WTC11 (cell line): ENCODE results near the gene LGALS3. TPM values are rescaled to one million over a fixed set of nuclear protein-coding genes. Genes with fewer than 3 reads are reported as not detected.

ENCODE experiments used
- ATAC-seq: fragments of 200-7000 bp; cut with Tn5 transposase; 2 replicates; pipeline ENCODE4 v1.10.0; 2021; ENCODE audit warnings: mild to moderate bottlenecking, moderate library complexity
- CTCF ChIA-PET: fragments of 300-600 bp; sonication (Branson Sonifier 250); formaldehyde crosslinking; loops from one replicate; lab custom pipeline; 2021; ENCODE audit warnings: antibody characterized with exemption; lab: Charles Lee
- POLR2A ChIA-PET: fragments of 350-600 bp; sonication (Branson Sonifier 250); formaldehyde crosslinking; loops from one replicate; lab custom pipeline; 2021; ENCODE audit warnings: antibody characterized with exemption; lab: Charles Lee
- DNase-seq: peaks from one replicate; pipeline ENCODE4 v3.0.0; 2021; ENCODE audit warnings: low spot score
- H3K27ac Mint-ChIP-seq: 2 replicates; pipeline ENCODE4 v1.8.0; 2021; ENCODE audit warnings: mixed read lengths
- H3K27me3 Mint-ChIP-seq: 2 replicates; pipeline ENCODE4 v1.8.0; 2021; ENCODE audit warnings: low read depth, mild to moderate bottlenecking, moderate library complexity, mixed read lengths
- H3K36me3 Mint-ChIP-seq: 2 replicates; pipeline ENCODE4 v1.8.0; 2021; ENCODE audit warnings: mixed read lengths
- H3K4me1 Mint-ChIP-seq: 2 replicates; pipeline ENCODE4 v1.8.0; 2022; ENCODE audit warnings: mixed read lengths
- H3K4me3 Mint-ChIP-seq: 2 replicates; pipeline ENCODE4 v1.8.0; 2021; ENCODE audit warnings: mild to moderate bottlenecking, moderate library complexity, mixed read lengths
- H3K9me3 Mint-ChIP-seq: 2 replicates; pipeline ENCODE4 v1.8.0; 2021; ENCODE audit warnings: mixed read lengths
- CREM ChIP-seq: sonication (generic); formaldehyde crosslinking; IDR thresholded peaks from 2 replicates; pipeline ENCODE4 v1.8.1; 2022; ENCODE audit warnings: mild to moderate bottlenecking, missing genetic modification reagents, moderate library complexity
- ESRRA ChIP-seq: sonication (generic); formaldehyde crosslinking; IDR thresholded peaks from 2 replicates; pipeline ENCODE4 v1.8.1; 2022; ENCODE audit warnings: mild to moderate bottlenecking, missing genetic modification reagents, borderline replicate concordance
- GTF2I ChIP-seq: fragments of 250-450 bp; sonication (Bioruptor Pico); conservative IDR thresholded peaks from 2 replicates; pipeline ENCODE4 v1.4.0; 2021; ENCODE audit warnings: mild to moderate bottlenecking
- KAT7 ChIP-seq: sonication (generic); formaldehyde crosslinking; IDR thresholded peaks from 2 replicates; pipeline ENCODE4 v1.8.1; 2023; ENCODE audit warnings: missing genetic modification reagents, mild to moderate bottlenecking, borderline replicate concordance
- MYBL2 ChIP-seq: sonication (generic); formaldehyde crosslinking; IDR thresholded peaks from 2 replicates; pipeline ENCODE4 v1.8.1; 2023; ENCODE audit warnings: mild to moderate bottlenecking, moderate library complexity, missing genetic modification reagents
- NFYB ChIP-seq: sonication (generic); formaldehyde crosslinking; conservative IDR thresholded peaks from 2 replicates; pipeline ENCODE4 v1.8.0; 2022; ENCODE audit warnings: low read depth, missing genetic modification reagents
- NR1H2 ChIP-seq: sonication (generic); formaldehyde crosslinking; IDR thresholded peaks from 2 replicates; pipeline ENCODE4 v1.9.0; 2021; ENCODE audit warnings: mild to moderate bottlenecking, moderate library complexity, missing genetic modification reagents
- RELA ChIP-seq: sonication (generic); formaldehyde crosslinking; IDR thresholded peaks from 2 replicates; pipeline ENCODE4 v1.8.1; 2022; ENCODE audit warnings: missing genetic modification reagents, mild to moderate bottlenecking, borderline replicate concordance
- SMAD4 ChIP-seq: sonication (generic); formaldehyde crosslinking; IDR thresholded peaks from 2 replicates; pipeline ENCODE4 v1.8.0; 2022; ENCODE audit warnings: mild to moderate bottlenecking, missing genetic modification reagents
- SOX15 ChIP-seq: fragments of 250-450 bp; sonication (Bioruptor Pico); IDR thresholded peaks from 2 replicates; pipeline ENCODE4 v1.9.0; 2021; ENCODE audit warnings: mild to moderate bottlenecking
- ZNF219 ChIP-seq: sonication (generic); formaldehyde crosslinking; IDR thresholded peaks from 2 replicates; pipeline ENCODE4 v1.8.0; 2023; ENCODE audit warnings: missing genetic modification reagents, mild to moderate bottlenecking, borderline replicate concordance
- ZNF317 ChIP-seq: sonication (generic); formaldehyde crosslinking; IDR thresholded peaks from 2 replicates; pipeline ENCODE4 v1.8.1; 2023; ENCODE audit warnings: low read depth, mild to moderate bottlenecking, moderate library complexity, missing genetic modification reagents, borderline replicate concordance
- ZNF423 ChIP-seq: fragments of 250-450 bp; sonication (Bioruptor Pico); IDR thresholded peaks from 2 replicates; pipeline ENCODE4 v2.1.2; 2022; ENCODE audit warnings: mild to moderate bottlenecking, moderate library complexity
- ZNF671 ChIP-seq: fragments of 250-450 bp; sonication (Bioruptor Pico); IDR thresholded peaks from 2 replicates; pipeline ENCODE4 v1.8.0; 2021; ENCODE audit warnings: mild to moderate bottlenecking
- total RNA-seq: library from RNA; stranded (reverse); gene quantifications from 3 replicates; pipeline ENCODE4 v1.2.3, GENCODE V29; 2021
- TF ChIP-seq, protein P1 (sequence below): fragments of 250-450 bp; sonication (Bioruptor Pico); IDR thresholded peaks from 2 replicates; pipeline ENCODE4 v1.9.0; 2021; ENCODE audit warnings: mild to moderate bottlenecking
- TF ChIP-seq, protein P2 (sequence below): sonication (generic); formaldehyde crosslinking; IDR thresholded peaks from 2 replicates; pipeline ENCODE4 v1.8.1; 2022; ENCODE audit warnings: mild to moderate bottlenecking, missing genetic modification reagents, moderate library complexity, borderline replicate concordance
- TF ChIP-seq, protein P3 (sequence below): sonication (generic); formaldehyde crosslinking; IDR thresholded peaks from 2 replicates; pipeline ENCODE4 v1.8.1; 2023; ENCODE audit warnings: mild to moderate bottlenecking, missing genetic modification reagents, moderate library complexity
- TF ChIP-seq, protein P4 (sequence below): sonication (generic); formaldehyde crosslinking; IDR thresholded peaks from 2 replicates; pipeline ENCODE4 v1.8.1; 2023; ENCODE audit warnings: mild to moderate bottlenecking, missing genetic modification reagents
- TF ChIP-seq, protein P5 (sequence below): sonication (generic); formaldehyde crosslinking; IDR thresholded peaks from 2 replicates; pipeline ENCODE4 v1.8.1; 2022; ENCODE audit warnings: low read depth, missing genetic modification reagents, borderline replicate concordance
- TF ChIP-seq, protein P6 (sequence below): sonication (generic); formaldehyde crosslinking; IDR thresholded peaks from 2 replicates; pipeline ENCODE4 v1.8.0; 2023; ENCODE audit warnings: missing genetic modification reagents
- TF ChIP-seq, protein P7 (sequence below): fragments of 200-600 bp; IDR thresholded peaks from 2 replicates; pipeline ENCODE4 v1.8.0; 2022; ENCODE audit warnings: antibody characterized with exemption
- TF ChIP-seq, protein P8 (sequence below): fragments of 250-450 bp; sonication (Bioruptor Pico); IDR thresholded peaks from 2 replicates; pipeline ENCODE4 v2.1.2; 2022; ENCODE audit warnings: mild to moderate bottlenecking, moderate library complexity
- TF ChIP-seq, protein P9 (sequence below): sonication (generic); formaldehyde crosslinking; IDR thresholded peaks from 2 replicates; pipeline ENCODE4 v1.8.1; 2022; ENCODE audit warnings: mild to moderate bottlenecking, moderate library complexity, missing genetic modification reagents

The LGALS3 gene
- total RNA-seq, 1 experiment from 2014 or later: 5.8 TPM

DNA sequence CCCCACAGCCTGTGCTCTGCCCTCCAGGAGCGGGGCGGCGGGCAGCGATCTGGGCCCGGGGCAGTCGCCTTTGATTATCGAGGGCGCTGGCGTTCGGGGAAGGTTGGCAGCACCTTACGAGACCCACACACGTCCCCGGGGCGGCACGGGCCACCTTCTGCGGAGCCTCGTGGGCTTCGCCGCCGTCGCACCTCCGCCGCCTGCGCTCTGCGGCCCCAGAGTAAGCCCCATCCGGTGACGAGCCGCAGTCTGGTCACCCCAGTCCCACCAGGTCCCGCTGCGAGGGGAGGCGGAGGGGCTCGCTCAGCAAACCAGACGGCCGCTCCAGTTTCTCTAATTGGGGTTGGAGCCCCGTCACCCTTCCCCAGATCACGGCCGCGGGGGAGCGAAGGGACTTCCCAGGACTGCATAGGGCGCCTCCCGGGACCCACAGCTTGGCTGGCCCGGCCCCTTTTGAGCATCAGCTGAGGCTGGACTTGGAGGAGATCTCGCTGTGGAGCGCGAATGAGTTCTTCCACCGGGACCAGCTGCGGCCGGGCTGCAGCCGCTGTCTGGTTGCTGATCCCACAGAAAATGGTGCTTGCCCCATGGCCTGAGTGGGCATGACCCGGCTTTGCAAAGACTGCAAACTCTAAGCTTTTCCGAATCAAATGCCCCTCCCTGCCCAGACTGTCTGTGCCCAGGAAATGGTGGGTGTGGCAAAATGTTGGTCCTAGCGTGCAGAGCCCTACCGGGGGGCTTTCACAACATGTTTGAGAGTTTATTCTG is 560 bp downstream of the LGALS3 start:
- ATAC-seq: peak; percentile 55
- peak; percentile 46 for DNase-seq
- Mint-ChIP-seq H3K4me1 (peaks cover 4% of the 10 kb centered on the region), H3K4me3 (peak overlapping the region; percentile 73), H3K27ac (no peak overlapping the region), H3K36me3 (no peaks in the 10 kb centered on the region), H3K9me3 (no peaks in the 10 kb centered on the region), H3K27me3 (peaks cover 58% of the 10 kb centered on the region)
- POLR2A ChIA-PET: interaction anchor here (0.6 to 1.2 kb wide), 3 partner anchors 26 to 224 kb away, joined by 3 to 8 read pairs (median 3); partner anchors contain the start of genes SOCS4 and WDHD1
- CTCF ChIA-PET: interaction anchor here (0.5 to 1.4 kb wide), 5 partner anchors 18 to 347 kb away, joined by 3 to 8 read pairs (median 4); no protein-coding TSS in a partner anchor
- no peak for TF ChIP-seq ZNF671 (CRISPR knock-in tag)
- TF ChIP-seq, protein P1, sequence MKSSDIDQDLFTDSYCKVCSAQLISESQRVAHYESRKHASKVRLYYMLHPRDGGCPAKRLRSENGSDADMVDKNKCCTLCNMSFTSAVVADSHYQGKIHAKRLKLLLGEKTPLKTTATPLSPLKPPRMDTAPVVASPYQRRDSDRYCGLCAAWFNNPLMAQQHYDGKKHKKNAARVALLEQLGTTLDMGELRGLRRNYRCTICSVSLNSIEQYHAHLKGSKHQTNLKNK (CRISPR knock-in tag): no peak
- TF ChIP-seq KAT7 (CRISPR knock-in tag): no peak
- TF ChIP-seq SMAD4: no peak
- TF ChIP-seq MYBL2 (CRISPR knock-in tag): peak; percentile 31; the same call in 1 of the 2 replicates
- TF ChIP-seq SOX15 (CRISPR knock-in tag): no peak
- no peak for TF ChIP-seq GTF2I (CRISPR knock-in tag)
- TF ChIP-seq, protein P2, sequence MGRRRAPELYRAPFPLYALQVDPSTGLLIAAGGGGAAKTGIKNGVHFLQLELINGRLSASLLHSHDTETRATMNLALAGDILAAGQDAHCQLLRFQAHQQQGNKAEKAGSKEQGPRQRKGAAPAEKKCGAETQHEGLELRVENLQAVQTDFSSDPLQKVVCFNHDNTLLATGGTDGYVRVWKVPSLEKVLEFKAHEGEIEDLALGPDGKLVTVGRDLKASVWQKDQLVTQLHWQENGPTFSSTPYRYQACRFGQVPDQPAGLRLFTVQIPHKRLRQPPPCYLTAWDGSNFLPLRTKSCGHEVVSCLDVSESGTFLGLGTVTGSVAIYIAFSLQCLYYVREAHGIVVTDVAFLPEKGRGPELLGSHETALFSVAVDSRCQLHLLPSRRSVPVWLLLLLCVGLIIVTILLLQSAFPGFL (CRISPR knock-in tag): no peak
- TF ChIP-seq, protein P3, sequence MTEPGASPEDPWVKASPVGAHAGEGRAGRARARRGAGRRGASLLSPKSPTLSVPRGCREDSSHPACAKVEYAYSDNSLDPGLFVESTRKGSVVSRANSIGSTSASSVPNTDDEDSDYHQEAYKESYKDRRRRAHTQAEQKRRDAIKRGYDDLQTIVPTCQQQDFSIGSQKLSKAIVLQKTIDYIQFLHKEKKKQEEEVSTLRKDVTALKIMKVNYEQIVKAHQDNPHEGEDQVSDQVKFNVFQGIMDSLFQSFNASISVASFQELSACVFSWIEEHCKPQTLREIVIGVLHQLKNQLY (CRISPR knock-in tag): 0 out of 2 replicates have a peak, but pooled peaks have one; percentile 44
- TF ChIP-seq, protein P4, sequence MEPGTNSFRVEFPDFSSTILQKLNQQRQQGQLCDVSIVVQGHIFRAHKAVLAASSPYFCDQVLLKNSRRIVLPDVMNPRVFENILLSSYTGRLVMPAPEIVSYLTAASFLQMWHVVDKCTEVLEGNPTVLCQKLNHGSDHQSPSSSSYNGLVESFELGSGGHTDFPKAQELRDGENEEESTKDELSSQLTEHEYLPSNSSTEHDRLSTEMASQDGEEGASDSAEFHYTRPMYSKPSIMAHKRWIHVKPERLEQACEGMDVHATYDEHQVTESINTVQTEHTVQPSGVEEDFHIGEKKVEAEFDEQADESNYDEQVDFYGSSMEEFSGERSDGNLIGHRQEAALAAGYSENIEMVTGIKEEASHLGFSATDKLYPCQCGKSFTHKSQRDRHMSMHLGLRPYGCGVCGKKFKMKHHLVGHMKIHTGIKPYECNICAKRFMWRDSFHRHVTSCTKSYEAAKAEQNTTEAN (CRISPR knock-in tag): no peak
- 0 out of 2 replicates have a peak, but pooled peaks have one; percentile 5 for TF ChIP-seq CREM (CRISPR knock-in tag)
- TF ChIP-seq, protein P5, sequence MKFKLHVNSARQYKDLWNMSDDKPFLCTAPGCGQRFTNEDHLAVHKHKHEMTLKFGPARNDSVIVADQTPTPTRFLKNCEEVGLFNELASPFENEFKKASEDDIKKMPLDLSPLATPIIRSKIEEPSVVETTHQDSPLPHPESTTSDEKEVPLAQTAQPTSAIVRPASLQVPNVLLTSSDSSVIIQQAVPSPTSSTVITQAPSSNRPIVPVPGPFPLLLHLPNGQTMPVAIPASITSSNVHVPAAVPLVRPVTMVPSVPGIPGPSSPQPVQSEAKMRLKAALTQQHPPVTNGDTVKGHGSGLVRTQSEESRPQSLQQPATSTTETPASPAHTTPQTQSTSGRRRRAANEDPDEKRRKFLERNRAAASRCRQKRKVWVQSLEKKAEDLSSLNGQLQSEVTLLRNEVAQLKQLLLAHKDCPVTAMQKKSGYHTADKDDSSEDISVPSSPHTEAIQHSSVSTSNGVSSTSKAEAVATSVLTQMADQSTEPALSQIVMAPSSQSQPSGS (CRISPR knock-in tag): no peak
- TF ChIP-seq ESRRA (CRISPR knock-in tag): no peak
- TF ChIP-seq RELA (CRISPR knock-in tag): no peak
- TF ChIP-seq NFYB (CRISPR knock-in tag): 0 out of 2 replicates have a peak, but pooled peaks have one; percentile 11
- TF ChIP-seq ZNF317 (CRISPR knock-in tag): no peak
- TF ChIP-seq, protein P6, sequence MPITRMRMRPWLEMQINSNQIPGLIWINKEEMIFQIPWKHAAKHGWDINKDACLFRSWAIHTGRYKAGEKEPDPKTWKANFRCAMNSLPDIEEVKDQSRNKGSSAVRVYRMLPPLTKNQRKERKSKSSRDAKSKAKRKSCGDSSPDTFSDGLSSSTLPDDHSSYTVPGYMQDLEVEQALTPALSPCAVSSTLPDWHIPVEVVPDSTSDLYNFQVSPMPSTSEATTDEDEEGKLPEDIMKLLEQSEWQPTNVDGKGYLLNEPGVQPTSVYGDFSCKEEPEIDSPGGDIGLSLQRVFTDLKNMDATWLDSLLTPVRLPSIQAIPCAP (CRISPR knock-in tag): no peak
- TF ChIP-seq ZNF219 (CRISPR knock-in tag): no peak
- TF ChIP-seq, protein P7, sequence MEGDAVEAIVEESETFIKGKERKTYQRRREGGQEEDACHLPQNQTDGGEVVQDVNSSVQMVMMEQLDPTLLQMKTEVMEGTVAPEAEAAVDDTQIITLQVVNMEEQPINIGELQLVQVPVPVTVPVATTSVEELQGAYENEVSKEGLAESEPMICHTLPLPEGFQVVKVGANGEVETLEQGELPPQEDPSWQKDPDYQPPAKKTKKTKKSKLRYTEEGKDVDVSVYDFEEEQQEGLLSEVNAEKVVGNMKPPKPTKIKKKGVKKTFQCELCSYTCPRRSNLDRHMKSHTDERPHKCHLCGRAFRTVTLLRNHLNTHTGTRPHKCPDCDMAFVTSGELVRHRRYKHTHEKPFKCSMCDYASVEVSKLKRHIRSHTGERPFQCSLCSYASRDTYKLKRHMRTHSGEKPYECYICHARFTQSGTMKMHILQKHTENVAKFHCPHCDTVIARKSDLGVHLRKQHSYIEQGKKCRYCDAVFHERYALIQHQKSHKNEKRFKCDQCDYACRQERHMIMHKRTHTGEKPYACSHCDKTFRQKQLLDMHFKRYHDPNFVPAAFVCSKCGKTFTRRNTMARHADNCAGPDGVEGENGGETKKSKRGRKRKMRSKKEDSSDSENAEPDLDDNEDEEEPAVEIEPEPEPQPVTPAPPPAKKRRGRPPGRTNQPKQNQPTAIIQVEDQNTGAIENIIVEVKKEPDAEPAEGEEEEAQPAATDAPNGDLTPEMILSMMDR: no peak
- TF ChIP-seq, protein P8, sequence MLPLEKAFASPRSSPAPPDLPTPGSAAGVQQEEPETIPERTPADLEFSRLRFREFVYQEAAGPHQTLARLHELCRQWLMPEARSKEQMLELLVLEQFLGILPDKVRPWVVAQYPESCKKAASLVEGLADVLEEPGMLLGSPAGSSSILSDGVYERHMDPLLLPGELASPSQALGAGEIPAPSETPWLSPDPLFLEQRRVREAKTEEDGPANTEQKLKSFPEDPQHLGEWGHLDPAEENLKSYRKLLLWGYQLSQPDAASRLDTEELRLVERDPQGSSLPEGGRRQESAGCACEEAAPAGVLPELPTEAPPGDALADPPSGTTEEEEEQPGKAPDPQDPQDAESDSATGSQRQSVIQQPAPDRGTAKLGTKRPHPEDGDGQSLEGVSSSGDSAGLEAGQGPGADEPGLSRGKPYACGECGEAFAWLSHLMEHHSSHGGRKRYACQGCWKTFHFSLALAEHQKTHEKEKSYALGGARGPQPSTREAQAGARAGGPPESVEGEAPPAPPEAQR (CRISPR knock-in tag): no peak
- no peak for TF ChIP-seq ZNF423 (CRISPR knock-in tag)
- TF ChIP-seq, protein P9, sequence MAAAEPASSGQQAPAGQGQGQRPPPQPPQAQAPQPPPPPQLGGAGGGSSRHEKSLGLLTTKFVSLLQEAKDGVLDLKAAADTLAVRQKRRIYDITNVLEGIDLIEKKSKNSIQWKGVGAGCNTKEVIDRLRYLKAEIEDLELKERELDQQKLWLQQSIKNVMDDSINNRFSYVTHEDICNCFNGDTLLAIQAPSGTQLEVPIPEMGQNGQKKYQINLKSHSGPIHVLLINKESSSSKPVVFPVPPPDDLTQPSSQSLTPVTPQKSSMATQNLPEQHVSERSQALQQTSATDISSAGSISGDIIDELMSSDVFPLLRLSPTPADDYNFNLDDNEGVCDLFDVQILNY (CRISPR knock-in tag): no peak
- no peak for TF ChIP-seq NR1H2
